Prostate gland (tissue), 2 donors: ENCODE results near the gene MYO5B. TPM values are rescaled to one million over a fixed set of nuclear protein-coding genes. Genes with fewer than 3 reads are reported as not detected.

Experiments used
- DNase-seq: peaks from one replicate; pipeline ENCODE4 v3.0.0-alpha.2; 2019; ENCODE audit warnings: low spot score
- H3K27ac ChIP-seq, 2 donors: fragments of 200-600 bp; sonication (generic); 2 replicates each; pipeline ENCODE4 v1.5.1; 2017 to 2019
- H3K27me3 ChIP-seq: fragments of 200-600 bp; sonication (generic); replicated peaks from 2 replicates; pipeline ENCODE4 v1.5.1; 2019; ENCODE audit not compliant: insufficient read depth
- H3K36me3 ChIP-seq, 2 donors: fragments of 200-600 bp; sonication (generic); 1 replicate in 1 of 2; 2 replicates in 1 of 2; pipeline versions ENCODE4 v1.5.1 to v1.8.1; 2017 to 2019
- H3K4me1 ChIP-seq: fragments of 200-600 bp; sonication (generic); replicated peaks from 2 replicates; pipeline ENCODE4 v1.5.1; 2019
- H3K4me3 ChIP-seq, 2 donors: fragments of 200-600 bp; sonication (generic); 2 replicates each; pipeline ENCODE4 v1.5.1; 2017 to 2019
- H3K9me3 ChIP-seq: fragments of 200-600 bp; sonication (generic); 2 replicates; pipeline ENCODE4 v1.5.1; 2017
- POLR2A ChIP-seq: fragments of 450-650 bp; IDR thresholded peaks from one replicate; pipeline ENCODE4 v1.6.1; 2016; ENCODE audit warnings: antibody characterized with exemption, mild to moderate bottlenecking
- POLR2AphosphoS5 ChIP-seq: sonication (generic); formaldehyde crosslinking; IDR thresholded peaks from one replicate; pipeline ENCODE4 v1.6.1; 2017; ENCODE audit warnings: antibody characterized with exemption
- WGBS: methylation state at CpG from one replicate; pipeline ENCODE4 v1.1.5; 2018; 5-methylcytosine and 5-hydroxymethylcytosine counted together
- intact Hi-C: fragments of 100-400 bp; cut with DNase I; formaldehyde crosslinking; loops from one replicate; pipeline ENCODE4 v1.14.2; 2022
- total RNA-seq, 2 donors: library from RNA; depleted of rRNA; stranded (reverse); fragments of >200 nt; gene quantifications; one replicate each; pipeline ENCODE4 v1.1.0, GENCODE V29; 2016
- TF ChIP-seq, protein P1 (sequence below), 4 experiments: fragments of 200-600 bp in 2 of 4; fragments of 450-650 bp in 2 of 4; sonication (generic) in 2 of 4; IDR thresholded peaks; 1 replicate in 3 of 4; 2 replicates in 1 of 4; pipeline ENCODE4 v1.5.1; 2016 to 2019; ENCODE audit warnings: antibody characterized with exemption in 4 of 4, mild to moderate bottlenecking in 2 of 4, moderate library complexity in 2 of 4

MYO5B gene
- total RNA-seq, 2 donors from 2014 or later: 28.5 to 31.1 TPM

DNA sequence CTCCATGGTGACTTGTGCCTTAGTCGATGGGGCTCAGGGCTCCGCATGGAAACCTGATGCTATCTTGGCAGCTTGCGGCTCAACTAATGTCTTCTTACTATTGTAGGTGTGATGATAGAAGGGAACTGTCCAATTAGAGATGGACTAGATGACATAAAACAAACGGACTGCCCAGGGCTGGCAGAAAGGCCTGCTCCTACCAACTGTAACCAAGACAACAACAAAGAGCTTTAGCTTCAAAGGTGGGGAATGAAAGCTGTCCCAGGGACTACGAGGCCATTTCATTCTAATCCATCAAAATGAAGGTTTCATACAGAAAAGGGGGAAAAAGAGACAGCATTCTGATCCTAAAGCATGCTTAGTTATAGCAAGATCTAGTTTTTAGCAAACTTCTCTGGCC, 194.7 kb downstream of the MYO5B start:
- no peak for DNase-seq
- Histone ChIP-seq H3K27ac (no peak overlapping the region), H3K27me3 (no peaks in the 10 kb centered on the region), H3K36me3 (no peaks in the 10 kb centered on the region), H3K9me3 (no peaks in the 10 kb centered on the region), H3K4me3 (no peak overlapping the region), H3K4me1 (no peaks in the 10 kb centered on the region)
- TF ChIP-seq POLR2A (no peak), POLR2AphosphoS5 (no peak)
- TF ChIP-seq, protein P1, sequence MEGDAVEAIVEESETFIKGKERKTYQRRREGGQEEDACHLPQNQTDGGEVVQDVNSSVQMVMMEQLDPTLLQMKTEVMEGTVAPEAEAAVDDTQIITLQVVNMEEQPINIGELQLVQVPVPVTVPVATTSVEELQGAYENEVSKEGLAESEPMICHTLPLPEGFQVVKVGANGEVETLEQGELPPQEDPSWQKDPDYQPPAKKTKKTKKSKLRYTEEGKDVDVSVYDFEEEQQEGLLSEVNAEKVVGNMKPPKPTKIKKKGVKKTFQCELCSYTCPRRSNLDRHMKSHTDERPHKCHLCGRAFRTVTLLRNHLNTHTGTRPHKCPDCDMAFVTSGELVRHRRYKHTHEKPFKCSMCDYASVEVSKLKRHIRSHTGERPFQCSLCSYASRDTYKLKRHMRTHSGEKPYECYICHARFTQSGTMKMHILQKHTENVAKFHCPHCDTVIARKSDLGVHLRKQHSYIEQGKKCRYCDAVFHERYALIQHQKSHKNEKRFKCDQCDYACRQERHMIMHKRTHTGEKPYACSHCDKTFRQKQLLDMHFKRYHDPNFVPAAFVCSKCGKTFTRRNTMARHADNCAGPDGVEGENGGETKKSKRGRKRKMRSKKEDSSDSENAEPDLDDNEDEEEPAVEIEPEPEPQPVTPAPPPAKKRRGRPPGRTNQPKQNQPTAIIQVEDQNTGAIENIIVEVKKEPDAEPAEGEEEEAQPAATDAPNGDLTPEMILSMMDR (IDR thresholded peaks at IDR 0.05): no peak
- intact Hi-C loops: no loop called here
- WGBS: 76% methylated on average over 5 of the region's 5 CpGs

DNA sequence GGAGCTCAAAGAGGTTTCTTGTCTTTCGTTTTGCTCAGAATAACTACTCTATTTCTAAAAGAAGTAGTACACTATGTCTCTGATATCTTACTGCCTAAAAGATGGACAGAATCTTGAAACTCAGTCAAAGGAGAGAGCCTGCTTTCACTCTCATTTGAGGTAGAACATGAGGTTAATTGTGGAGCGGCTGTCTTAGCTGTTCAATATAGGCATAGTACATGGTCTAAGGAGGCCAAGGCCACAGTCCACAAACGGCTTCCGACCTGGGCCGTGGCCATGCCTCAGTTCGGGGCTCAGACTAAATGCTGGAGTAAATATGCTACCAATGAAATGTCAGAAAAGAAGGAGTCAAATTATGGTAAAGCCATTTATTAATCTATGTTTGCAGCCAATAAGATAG, 195.8 kb downstream of the MYO5B start:
- H3K9me3 ChIP-seq: no peaks in the 10 kb centered on the region
- 85% methylated on average over 6 of the region's 6 CpGs for WGBS
- no peaks in the 10 kb centered on the region for H3K4me1 ChIP-seq
- TF ChIP-seq POLR2A (no peak), POLR2AphosphoS5 (no peak)
- TF ChIP-seq, protein P1 (IDR thresholded peaks at IDR 0.05): no peak
- intact Hi-C loops: no loop called here
- H3K36me3 ChIP-seq: no peaks in the 10 kb centered on the region
- no peak overlapping the region for H3K27ac ChIP-seq
- no peaks in the 10 kb centered on the region for H3K27me3 ChIP-seq
- no peak for DNase-seq
- H3K4me3 ChIP-seq: no peak overlapping the region

DNA sequence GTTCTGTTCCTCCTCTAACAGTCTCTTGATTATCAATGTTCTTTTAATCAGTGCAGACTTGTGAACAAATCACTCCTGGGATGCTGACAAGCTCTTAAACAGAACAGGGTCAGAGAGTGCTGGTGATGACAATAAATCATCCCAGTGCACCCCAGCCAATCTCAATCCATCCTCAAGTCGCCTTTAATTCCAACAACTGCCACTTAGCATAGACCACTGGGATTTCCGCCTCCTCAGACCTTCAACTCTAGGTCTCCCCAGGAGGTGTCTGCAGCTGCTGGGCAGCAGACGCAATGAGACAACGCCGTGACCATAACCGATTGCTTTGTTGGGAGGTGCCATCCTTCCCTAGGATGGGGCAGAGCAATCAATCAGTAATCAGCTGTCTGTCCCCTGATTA, 197.4 kb downstream of the MYO5B start:
- DNase-seq: no peak
- no peaks in the 10 kb centered on the region for H3K36me3 ChIP-seq
- H3K4me1 ChIP-seq: no peaks in the 10 kb centered on the region
- H3K27me3 ChIP-seq: no peaks in the 10 kb centered on the region
- no peak for TF ChIP-seq POLR2AphosphoS5
- TF ChIP-seq POLR2A: no peak
- TF ChIP-seq, protein P1 (IDR thresholded peaks at IDR 0.05): no peak
- intact Hi-C loops: no loop called here
- H3K4me3 ChIP-seq: no peak overlapping the region
- no peak overlapping the region for H3K27ac ChIP-seq
- no peaks in the 10 kb centered on the region for H3K9me3 ChIP-seq
- WGBS: 84% methylated on average over 6 of the region's 6 CpGs

DNA sequence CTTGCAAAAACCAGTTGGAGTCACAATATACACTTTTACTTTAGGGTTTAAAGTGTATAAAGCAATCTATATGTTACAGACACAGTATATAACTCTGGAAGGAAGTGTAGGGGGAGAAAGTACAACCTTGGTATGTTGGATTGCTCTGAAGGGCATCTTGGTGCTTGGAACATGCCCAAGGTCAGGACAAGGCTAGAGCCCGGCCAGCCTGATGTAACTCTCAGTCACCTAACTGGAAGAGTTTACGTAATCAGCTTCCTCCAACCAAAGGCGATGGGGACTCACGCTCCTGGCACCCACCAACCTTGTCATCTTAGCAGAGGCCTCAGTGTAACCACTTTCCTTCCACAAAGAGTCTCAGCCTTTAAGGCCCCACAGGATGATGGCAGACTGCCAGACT, 200.5 kb downstream of the MYO5B start:
- Histone ChIP-seq H3K27ac (no peak overlapping the region), H3K4me1 (no peaks in the 10 kb centered on the region), H3K9me3 (no peaks in the 10 kb centered on the region), H3K27me3 (no peaks in the 10 kb centered on the region), H3K36me3 (no peaks in the 10 kb centered on the region), H3K4me3 (no peak overlapping the region)
- no peak for DNase-seq
- 90% methylated on average over 4 of the region's 4 CpGs for WGBS
- intact Hi-C loops: no loop called here
- TF ChIP-seq, protein P1 (IDR thresholded peaks at IDR 0.05): no peak

DNA sequence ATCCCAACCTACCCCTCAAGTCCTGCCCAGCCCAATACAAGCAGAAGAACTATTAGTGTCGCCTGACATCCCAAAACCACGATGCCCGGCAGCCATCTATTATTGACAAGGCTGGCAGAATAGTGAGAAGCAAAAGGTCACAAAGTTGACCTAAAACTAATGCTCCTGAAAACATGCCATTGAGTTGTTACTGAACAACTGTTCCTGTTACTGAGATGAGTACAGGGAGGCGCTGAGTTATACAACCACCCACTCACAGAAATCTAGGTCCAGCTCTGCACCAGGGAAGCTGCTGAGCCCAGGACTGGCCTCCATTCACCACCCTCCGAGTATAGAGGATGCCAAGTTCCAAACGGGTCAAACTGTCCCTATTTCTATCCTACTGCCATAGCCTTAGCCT, 201.6 kb downstream of the MYO5B start:
- H3K27ac ChIP-seq: no peak overlapping the region

More for the DNA sequence above, 201.6 kb downstream of the MYO5B start:
- WGBS: 82% methylated on average over 6 of the region's 6 CpGs
- Histone ChIP-seq H3K4me1 (no peaks in the 10 kb centered on the region), H3K36me3 (no peaks in the 10 kb centered on the region), H3K4me3 (no peak overlapping the region), H3K27me3 (no peaks in the 10 kb centered on the region), H3K9me3 (no peaks in the 10 kb centered on the region)
- intact Hi-C loops: no loop called here
- DNase-seq: no peak
- no peak for TF ChIP-seq POLR2AphosphoS5
